Measurements from ENCODE around the gene IL4R.
"Not testable (repeated sequence)": the region's sequence is repeated elsewhere in the genome, so short reads cannot be mapped to it uniquely, and the experiment has no call there.

Gene IL4R

GRCh38 chr16:27401768-27402568 lies 88.2 kb downstream of the IL4R start, which contains the start of gene IL21R:
Gene IL21R, plus strand, starts transcription at chr16:27402174. Its CDS starts 27,898 bp downstream, at chr16:27430072.
- DNase-seq (ENCODE audit: insufficient read length, low spot score) (no peak), FAIRE-seq (no peak)

GRCh38 chr16:27402569-27402963 lies 88.8 kb downstream of the IL4R start:
- FAIRE-seq (no peak), DNase-seq (ENCODE audit: insufficient read length, low spot score) (no peak)

- FAIRE-seq (no peak), DNase-seq (ENCODE audit: insufficient read length, low spot score) (no peak)
These were observed 89.3 kb downstream of the IL4R start for GRCh38 chr16:27402964-27403600.

GRCh38 chr16:27403601-27403992 lies 89.8 kb downstream of the IL4R start:
- FAIRE-seq (no peak), DNase-seq (ENCODE audit: insufficient read length, low spot score) (no peak)

GRCh38 chr16:27404163-27404823 lies 90.5 kb downstream of the IL4R start:
- FAIRE-seq (no peak), DNase-seq (ENCODE audit: insufficient read length, low spot score) (no peak)

- DNase-seq (ENCODE audit: insufficient read length, low spot score) (no peak), FAIRE-seq (no peak)
These were observed 92.0 kb downstream of the IL4R start for GRCh38 chr16:27405546-27406451.

GRCh38 chr16:27406511-27407128 lies 92.8 kb downstream of the IL4R start:
- no peak for FAIRE-seq
- DNase-seq (ENCODE audit: insufficient read length, low spot score): no peak

GRCh38 chr16:27407133-27407532 lies 93.4 kb downstream of the IL4R start:
- FAIRE-seq: no peak
- DNase-seq (ENCODE audit: insufficient read length, low spot score): no peak

GRCh38 chr16:27408012-27408601 lies 94.3 kb downstream of the IL4R start:
- no peak for DNase-seq (ENCODE audit: insufficient read length, low spot score)
- FAIRE-seq: no peak

- FAIRE-seq: no peak
- DNase-seq (ENCODE audit: insufficient read length, low spot score): no peak
These were observed 94.8 kb downstream of the IL4R start for GRCh38 chr16:27408602-27409031.

GRCh38 chr16:27409958-27410357 lies 96.2 kb downstream of the IL4R start:
- DNase-seq (ENCODE audit: insufficient read length, low spot score); FAIRE-seq: not testable (repeated sequence)

GRCh38 chr16:27410761-27411160 lies 97.0 kb downstream of the IL4R start:
- no peak for DNase-seq (ENCODE audit: insufficient read length, low spot score)
- FAIRE-seq: no peak

GRCh38 chr16:27413956-27414355 lies 100.2 kb downstream of the IL4R start:
- FAIRE-seq: no peak
- DNase-seq (ENCODE audit: insufficient read length, low spot score): no peak

All from HTR-8/SVneo (cell line).